ENCODE measurements around the gene KRT27.

GRCh38 chr17:40726919-40727318, 55.4 kb downstream of the KRT27 start:
- TF ChIP-seq CTCF (IDR thresholded peaks at IDR 0.05) (peak in 4 of 6 experiments; percentile 19 to 66 (median 59)), POLR2A (IDR thresholded peaks at IDR 0.05) (no peak)

Measured in Peyer's patch (tissue), 4 donors.